Effector memory CD4-positive, alpha-beta T cell (primary cell): ENCODE results near the gene COTL1.
A peak's percentile ranks its signal among the peaks of the same experiment; 100 is the strongest.

Experiments used
- DNase-seq, 3 donors: peaks; one replicate each; pipeline ENCODE4 v3.0.0-alpha.2; 2020
- H3K27ac ChIP-seq: 2 replicates; pipeline ENCODE4 v1.7.0; 2013; ENCODE audit warnings: mild to moderate bottlenecking, low read length, moderate library complexity; ENCODE audit not compliant: insufficient read depth, poor library complexity, severe bottlenecking
- H3K27me3 ChIP-seq: replicated peaks from 2 replicates; pipeline ENCODE4 v1.7.0; 2013; ENCODE audit warnings: mild to moderate bottlenecking, low read length; ENCODE audit not compliant: insufficient read depth, control insufficient read depth, poor library complexity, severe bottlenecking
- H3K36me3 ChIP-seq: 2 replicates; pipeline ENCODE4 v1.7.0; 2013; ENCODE audit warnings: mild to moderate bottlenecking, low read length, moderate library complexity; ENCODE audit not compliant: control insufficient read depth, insufficient read depth
- H3K4me1 ChIP-seq: 2 replicates; pipeline ENCODE4 v1.7.0; 2013; ENCODE audit warnings: low read length, mild to moderate bottlenecking; ENCODE audit not compliant: control insufficient read depth, insufficient read depth, poor library complexity, severe bottlenecking
- H3K4me3 ChIP-seq: 2 replicates; pipeline ENCODE4 v1.7.0; 2013; ENCODE audit warnings: low read length, low read depth, mild to moderate bottlenecking; ENCODE audit not compliant: insufficient read depth, poor library complexity, severe bottlenecking
- H3K9me3 ChIP-seq: 2 replicates; pipeline ENCODE4 v1.7.0; 2013; ENCODE audit warnings: mild to moderate bottlenecking, low read length, moderate library complexity; ENCODE audit not compliant: control insufficient read depth

Gene COTL1

GRCh38 chr16:84607694-84608093 is 10.2 kb downstream of the COTL1 start:
- Histone ChIP-seq H3K4me1 (peaks cover 86% of the 10 kb centered on the region), H3K27me3 (no peaks in the 10 kb centered on the region), H3K36me3 (peaks cover 7% of the 10 kb centered on the region), H3K27ac (peak overlapping the region; percentile 66), H3K4me3 (peak overlapping the region; percentile 20), H3K9me3 (no peaks in the 10 kb centered on the region)
- DNase-seq = no peak

DNA sequence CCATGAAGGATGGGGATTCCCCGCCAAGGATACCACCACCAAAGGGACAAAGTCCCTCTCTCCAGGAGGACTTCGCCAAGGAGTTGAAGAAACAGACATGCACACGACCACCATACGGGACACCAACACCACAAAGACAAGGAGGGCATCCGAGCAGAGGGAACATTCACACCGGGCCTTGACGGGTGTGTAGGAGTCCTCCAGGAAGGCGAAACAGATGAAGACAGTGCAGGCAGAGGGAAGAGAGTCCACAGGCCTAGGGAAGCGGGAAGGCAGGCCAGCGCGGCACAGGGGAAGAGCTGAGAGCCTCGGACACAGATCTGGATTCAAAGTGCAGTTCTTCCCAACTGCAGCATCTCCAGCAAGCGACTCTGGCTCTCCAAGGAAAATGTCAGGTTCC is 10.8 kb downstream of the COTL1 start:
- peak overlapping the region; percentile 66 for H3K27ac ChIP-seq

GRCh38 chr16:84606081-84606875 is 11.6 kb downstream of the COTL1 start:
- H3K4me1 ChIP-seq = peaks cover 93% of the 10 kb centered on the region
- H3K4me3 ChIP-seq = no peak overlapping the region
- no peaks in the 10 kb centered on the region for H3K27me3 ChIP-seq
- peaks cover 7% of the 10 kb centered on the region for H3K36me3 ChIP-seq
- no peak for DNase-seq
- peak overlapping the region; percentile 66 for H3K27ac ChIP-seq
- H3K9me3 ChIP-seq = no peaks in the 10 kb centered on the region

More for the DNA sequence above, 10.8 kb downstream of the COTL1 start:
- Histone ChIP-seq H3K36me3 (peaks cover 7% of the 10 kb centered on the region), H3K9me3 (no peaks in the 10 kb centered on the region), H3K27me3 (no peaks in the 10 kb centered on the region), H3K4me3 (no peak overlapping the region), H3K4me1 (peaks cover 89% of the 10 kb centered on the region)
- DNase-seq = no peak

- Histone ChIP-seq H3K36me3 (peaks cover 7% of the 10 kb centered on the region), H3K4me3 (no peak overlapping the region), H3K27me3 (no peaks in the 10 kb centered on the region), H3K9me3 (no peaks in the 10 kb centered on the region), H3K4me1 (peaks cover 93% of the 10 kb centered on the region), H3K27ac (peak overlapping the region; percentile 66)
- no peak for DNase-seq
These were observed 12.5 kb downstream of the COTL1 start for GRCh38 chr16:84605339-84605848.

DNA sequence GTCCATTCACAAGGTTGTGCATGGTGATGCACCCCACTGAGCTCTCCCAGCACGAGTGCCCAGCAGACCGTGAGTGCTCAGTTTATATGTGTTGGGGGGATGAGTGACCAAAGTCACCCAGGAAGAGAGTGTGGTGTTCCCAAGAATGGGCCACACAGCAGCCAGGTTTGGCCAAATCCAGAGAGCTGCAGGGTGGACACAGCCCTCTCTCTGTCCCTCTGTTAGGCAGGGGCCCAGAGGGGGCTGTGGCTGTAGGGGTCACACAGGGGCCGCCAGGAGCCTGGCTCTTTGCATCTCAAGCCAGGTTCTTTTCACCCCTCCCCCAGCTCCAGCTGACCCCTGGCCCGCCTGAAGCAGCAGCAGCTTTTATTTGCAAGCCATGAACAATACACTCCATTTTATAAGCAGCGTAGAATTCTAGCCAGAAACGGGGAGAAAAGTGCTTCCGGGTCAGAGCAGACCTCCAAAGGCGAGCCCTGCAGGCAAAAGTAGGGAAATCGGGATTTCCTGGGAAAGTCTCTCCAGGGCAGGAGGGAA is 13.3 kb downstream of the COTL1 start:
- DNase-seq = no peak
- H3K27me3 ChIP-seq = no peaks in the 10 kb centered on the region
- H3K4me1 ChIP-seq = peaks cover 93% of the 10 kb centered on the region
- no peak overlapping the region for H3K4me3 ChIP-seq
- H3K27ac ChIP-seq = peak overlapping the region; percentile 63
- peaks cover 7% of the 10 kb centered on the region for H3K36me3 ChIP-seq
- no peaks in the 10 kb centered on the region for H3K9me3 ChIP-seq

DNA sequence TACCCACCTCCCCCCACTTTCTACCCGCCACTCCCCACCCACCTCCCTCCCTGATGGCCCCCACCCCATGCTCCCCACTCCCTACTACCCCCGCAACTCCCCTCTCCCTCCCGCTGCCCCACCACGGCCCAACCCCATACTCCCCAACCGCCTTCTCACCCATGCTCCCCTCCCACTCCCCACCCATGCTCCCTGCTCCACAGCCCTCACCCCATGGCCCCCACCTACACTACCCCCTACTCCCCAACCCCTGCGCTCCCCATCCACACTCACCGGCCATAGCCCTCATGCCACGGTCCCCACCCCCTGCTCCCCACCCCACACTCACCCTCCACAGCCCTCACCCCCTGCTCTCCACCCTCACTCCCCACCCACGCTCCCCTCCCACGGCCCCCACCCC is 13.9 kb downstream of the COTL1 start:
- H3K36me3 ChIP-seq = peaks cover 7% of the 10 kb centered on the region
- H3K27me3 ChIP-seq = no peaks in the 10 kb centered on the region
- DNase-seq = no peak
- no peaks in the 10 kb centered on the region for H3K9me3 ChIP-seq
- H3K27ac ChIP-seq = peak overlapping the region; percentile 63
- no peak overlapping the region for H3K4me3 ChIP-seq
- H3K4me1 ChIP-seq = peaks cover 93% of the 10 kb centered on the region

DNA sequence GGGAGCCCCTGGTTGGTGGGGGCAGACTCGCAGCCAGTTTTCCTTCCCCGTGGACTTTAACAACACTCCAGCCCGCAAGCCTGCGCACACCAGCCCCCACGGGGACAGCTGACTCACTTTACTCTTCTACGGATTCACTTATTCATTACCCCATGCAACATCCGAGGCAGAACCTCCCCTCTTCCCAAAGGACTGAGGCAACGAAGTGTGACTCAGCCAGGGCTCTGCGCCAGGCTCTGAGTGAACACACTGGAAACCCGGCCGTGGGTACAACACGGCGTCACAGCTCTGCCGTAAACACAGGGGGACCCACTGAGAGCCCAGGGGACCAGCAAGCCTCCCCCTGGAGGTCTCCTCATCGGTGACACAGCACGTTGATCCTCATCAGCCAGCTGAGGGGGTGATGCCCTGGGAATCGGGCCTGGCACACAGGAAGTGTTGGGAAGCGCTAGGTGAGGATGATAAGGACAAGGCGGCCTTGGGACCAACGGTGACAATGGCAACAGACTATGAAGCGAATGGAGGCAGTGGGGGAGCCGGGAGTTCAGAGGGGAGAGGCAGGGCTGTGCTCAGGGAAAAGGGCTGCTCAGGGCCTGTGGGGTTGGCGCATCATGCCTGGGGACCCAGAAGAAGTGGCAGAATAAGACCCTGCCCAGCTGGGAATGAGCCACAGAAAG is 14.6 kb downstream of the COTL1 start:
- peak overlapping the region; percentile 63 for H3K27ac ChIP-seq
- H3K27me3 ChIP-seq = no peaks in the 10 kb centered on the region
- peaks cover 94% of the 10 kb centered on the region for H3K4me1 ChIP-seq
- peak overlapping the region; percentile 12 for H3K4me3 ChIP-seq
- peaks cover 7% of the 10 kb centered on the region for H3K36me3 ChIP-seq
- no peaks in the 10 kb centered on the region for H3K9me3 ChIP-seq
- DNase-seq = peak in 1 of 3 donors; percentile 59

DNA sequence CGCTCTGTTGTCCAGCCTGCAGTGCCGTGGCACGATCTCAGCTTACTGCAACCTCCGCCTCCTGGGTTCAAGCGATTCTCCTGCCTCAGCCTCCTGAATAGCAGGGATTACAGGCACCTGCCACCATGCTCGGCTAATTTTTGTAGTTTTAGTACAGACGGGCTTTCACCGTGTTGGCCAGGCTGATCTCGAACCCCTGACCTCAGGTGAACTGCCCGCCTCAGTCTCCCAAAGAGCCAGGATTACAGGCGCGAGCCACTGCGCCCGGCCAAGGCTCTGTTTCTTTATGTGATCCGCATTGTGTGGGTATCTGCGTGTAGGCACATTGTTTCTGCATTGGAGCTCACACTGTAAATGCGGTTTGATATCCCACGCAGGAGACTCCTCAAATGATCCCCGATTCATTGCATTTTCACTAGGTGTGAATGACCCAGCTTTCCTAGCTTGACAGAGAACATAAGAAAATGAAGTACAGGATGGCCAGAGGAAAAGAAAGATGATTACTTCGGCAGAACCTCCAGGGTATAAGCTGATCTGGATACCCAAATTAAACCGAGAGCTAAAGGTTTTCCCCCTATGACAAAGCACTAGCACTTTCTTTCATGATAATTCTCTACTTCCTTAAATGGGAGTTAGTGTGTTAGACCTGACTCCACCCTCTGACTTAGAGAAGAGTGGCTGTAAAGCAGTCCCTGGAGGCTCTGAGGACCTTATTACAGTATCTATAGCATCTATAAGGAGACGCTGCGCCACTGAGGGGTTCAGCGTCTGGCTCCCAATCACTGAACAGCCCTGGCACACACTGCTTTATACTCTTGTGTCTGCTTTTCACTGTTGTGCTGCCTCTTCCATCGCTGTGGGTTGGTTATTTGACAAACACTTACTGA is 17.3 kb downstream of the COTL1 start:
- H3K27me3 ChIP-seq = no peaks in the 10 kb centered on the region
- H3K4me3 ChIP-seq = peak overlapping the region; percentile 40
- H3K9me3 ChIP-seq = no peaks in the 10 kb centered on the region
- peaks cover 9% of the 10 kb centered on the region for H3K36me3 ChIP-seq
- no peak for DNase-seq
- H3K4me1 ChIP-seq = peaks cover 94% of the 10 kb centered on the region
- H3K27ac ChIP-seq = peak overlapping the region; percentile 88

- Histone ChIP-seq H3K27ac (peak overlapping the region; percentile 88), H3K4me1 (peaks cover 92% of the 10 kb centered on the region), H3K36me3 (peaks cover 5% of the 10 kb centered on the region), H3K4me3 (peak overlapping the region; percentile 40), H3K9me3 (no peaks in the 10 kb centered on the region), H3K27me3 (no peaks in the 10 kb centered on the region)
- DNase-seq = no peak
These were observed 18.2 kb downstream of the COTL1 start for GRCh38 chr16:84599521-84600202.
